NCI-H446 (cell line): ENCODE results near the gene UMAD1.
A peak's percentile ranks its signal among the peaks of the same experiment; 100 is the strongest.
"Not testable (repeated sequence)": the region's sequence is repeated elsewhere in the genome, so short reads cannot be mapped to it uniquely, and the experiment has no call there.

Source experiments
- DNase-seq, 2 experiments: peaks; one replicate each; lab custom pipeline; 2025; lab: John Stamatoyannopoulos, UW

Gene UMAD1

DNA sequence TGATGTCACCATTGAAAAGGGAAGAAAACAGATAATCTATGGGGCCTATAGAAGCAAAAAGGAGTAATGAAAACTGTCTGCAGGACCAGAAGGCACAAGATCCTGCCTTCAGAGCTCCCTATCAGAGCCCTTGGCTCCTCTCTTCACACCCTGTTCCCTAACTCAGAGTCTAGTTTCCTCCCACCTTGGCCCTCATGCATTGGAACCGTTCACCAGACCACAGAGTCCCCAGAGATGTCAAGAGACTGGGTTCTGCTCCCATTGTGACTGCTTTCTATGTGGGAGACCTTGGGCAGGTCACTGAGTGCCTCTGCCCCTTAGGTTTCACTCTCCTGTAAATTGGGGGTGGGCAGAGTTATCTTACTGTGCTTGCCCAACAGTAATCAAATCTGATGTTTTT lies 158.0 kb downstream of the UMAD1 start:
- DNase-seq = no peak

DNA sequence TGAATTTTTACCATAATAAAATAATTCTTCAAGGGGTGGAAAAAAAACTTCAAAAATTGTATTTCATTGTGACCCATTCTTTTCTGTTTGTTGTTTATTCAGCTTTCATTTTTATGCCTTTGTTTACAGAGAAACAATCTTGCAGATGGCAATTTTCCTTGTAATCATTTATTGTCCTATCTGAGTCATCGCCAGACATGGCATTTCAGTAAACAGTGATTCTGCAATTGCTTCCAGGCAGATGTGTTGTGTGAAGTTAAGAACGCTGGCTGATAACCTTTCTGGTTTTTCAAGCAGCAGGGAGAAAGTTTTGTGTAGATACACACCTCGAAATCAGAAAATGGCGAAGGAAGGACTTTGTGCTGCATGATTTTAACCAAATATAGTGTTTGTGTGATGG lies 158.6 kb downstream of the UMAD1 start:
- no peak for DNase-seq

DNA sequence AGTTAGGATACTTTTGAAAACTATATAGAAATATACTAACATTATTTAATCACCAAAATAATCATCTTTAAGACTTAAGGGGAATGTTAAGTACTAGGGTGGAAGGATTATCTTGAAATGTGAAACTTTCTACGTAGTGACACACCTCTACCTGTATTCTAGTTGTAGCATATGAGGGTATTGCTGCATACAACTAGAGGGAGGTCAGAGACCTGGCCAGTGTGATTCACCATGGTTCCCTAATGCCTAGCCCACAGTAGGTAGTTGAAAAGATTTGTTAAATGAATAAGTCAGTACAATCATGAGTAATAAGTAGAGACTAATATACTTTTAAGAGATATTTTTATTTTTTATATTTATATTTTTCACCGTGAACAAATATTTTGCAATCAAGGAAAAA lies 162.0 kb downstream of the UMAD1 start:
- DNase-seq = no peak

DNA sequence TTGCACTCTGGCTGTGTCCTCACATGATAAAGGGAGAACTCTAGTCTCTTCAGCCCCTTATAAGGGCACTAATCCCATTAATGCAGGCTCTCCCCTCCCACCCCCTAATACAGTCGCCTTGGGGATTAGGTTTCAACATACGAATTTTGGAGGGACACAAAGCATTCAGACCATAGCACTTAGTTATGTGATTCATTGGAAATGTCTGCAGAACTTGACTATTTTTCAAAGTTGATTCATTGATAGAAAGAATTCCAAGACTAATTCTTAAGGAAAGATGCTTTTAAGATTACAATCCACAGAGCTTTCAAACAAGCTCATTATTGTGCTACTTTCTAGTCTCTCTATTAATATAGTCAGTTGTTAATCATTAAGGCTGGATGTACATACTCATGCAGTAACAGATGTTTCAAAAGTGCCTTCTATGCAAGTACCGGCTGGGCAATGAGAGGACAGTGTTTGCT lies 163.2 kb downstream of the UMAD1 start:
- DNase-seq = no peak

DNA sequence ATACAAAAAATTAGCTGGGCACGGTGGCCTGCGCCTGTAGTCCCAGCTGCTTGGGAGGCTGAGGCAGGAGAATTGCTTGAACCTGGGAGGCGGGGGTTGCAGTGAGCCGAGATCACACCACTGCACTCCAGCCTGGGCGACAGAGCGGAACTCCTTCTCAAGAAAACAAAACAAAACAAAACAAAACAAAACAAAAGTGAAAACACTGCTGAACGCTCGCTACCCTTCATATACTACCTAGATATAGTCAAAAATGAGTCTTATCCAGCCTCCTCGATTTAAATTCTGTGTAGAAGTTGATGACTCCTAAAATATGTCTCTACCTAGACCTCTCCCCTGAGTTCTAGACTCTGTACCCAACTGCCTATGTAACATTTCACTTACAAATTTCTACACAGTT lies 164.3 kb downstream of the UMAD1 start:
- DNase-seq = not testable (repeated sequence)

DNA sequence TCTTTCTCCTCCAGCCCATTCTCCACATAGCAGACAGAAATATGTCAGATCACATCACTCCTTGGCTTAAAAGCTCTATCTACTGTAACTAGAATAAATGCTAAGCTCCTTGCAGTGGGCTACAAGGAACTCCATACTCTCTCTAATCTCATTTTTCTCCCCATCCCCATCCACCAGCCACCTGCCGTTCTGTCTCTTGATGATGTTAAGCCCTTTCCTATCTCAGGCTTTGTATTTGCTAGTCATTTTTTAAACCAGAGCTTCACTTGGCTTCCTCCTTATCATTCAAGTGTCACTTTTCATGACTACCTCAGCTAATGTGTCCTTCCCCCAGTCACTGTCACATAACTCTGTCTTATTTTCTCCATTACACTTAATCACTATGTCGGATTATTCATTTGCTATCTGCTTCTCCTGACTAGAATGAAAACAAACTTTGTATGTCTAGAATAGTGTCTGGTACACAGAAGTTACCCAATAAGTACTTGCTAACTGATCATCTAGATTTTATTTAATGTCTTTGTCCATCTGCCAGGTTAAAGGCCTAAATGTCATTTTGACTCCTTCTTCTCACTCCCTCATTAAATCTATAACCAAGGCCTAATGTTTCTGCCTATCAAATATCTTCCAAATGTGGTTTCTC lies 165.1 kb downstream of the UMAD1 start:
- DNase-seq = no peak

DNA sequence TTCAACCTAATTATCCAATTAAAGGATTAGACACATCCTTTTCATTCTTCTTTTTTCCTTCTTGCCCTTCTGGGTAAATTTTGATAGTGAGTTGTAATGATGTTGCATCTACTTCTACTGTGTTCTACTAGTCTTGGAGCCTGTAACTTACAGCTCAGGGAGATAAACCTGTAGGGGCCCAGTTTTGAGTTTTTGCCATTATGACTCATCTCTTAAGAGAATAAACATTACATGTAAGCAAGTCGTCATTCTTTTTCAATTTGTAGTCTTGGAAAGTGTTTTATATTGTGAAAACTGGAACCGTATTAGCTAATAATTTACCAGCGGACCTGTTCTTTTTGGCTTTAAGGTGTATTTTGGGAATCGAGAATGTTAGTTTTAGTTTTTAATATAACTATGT lies 167.6 kb downstream of the UMAD1 start:
- DNase-seq = peak in 1 of 2 experiments; percentile 50

DNA sequence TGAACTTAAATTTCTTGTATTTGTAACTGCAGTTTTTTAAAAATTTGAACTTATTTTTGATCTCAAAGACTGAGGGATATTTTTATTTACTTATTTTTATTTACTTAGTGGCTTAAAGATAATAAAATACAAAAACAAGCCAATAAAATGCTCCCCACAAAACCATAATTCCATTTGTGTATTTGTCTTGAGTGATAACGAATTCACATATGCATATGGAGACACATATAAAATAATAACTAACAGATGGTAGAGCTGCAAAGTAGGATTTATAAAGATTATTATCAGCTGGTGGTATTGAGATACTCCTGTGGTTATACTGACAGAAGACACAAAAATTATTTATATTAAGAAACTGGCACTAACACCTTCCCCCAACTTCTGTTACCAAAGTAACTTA lies 168.1 kb downstream of the UMAD1 start:
- no peak for DNase-seq

DNA sequence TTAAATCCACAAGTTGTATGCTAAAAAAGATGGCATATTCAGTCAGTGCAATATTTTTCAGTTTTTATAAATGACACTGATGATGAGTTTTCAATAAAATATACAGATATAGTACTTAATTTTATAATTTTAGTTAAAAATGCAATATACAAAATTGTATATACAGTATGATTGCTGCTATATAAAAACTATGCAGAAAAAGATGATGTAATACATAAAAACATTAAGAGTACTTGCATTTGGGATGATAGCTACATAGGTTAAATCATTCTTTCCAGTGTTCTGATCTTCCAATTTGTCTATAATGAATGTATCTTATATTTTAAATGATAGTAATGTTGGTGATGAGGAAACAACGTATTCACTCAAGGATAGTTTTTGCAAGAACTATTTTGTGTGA lies 169.8 kb downstream of the UMAD1 start:
- no peak for DNase-seq

DNA sequence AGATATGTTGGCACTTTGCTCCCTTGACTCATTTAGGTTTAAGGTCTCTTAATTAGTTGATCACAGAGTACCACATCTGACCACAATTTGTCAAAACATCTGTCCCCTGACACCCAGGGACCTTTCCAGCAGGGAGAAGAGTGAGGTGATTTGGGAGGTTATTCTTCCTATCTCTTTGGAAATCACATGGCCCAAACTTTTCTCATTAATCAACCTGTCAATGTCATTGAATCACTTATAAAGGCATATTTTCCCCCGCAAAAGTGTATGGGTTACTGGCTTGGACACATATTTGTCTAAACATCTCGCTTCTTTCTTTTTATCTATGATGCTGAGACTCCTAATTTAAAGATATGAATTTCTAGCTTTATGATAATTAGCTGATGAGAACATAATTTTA lies 170.3 kb downstream of the UMAD1 start:
- no peak for DNase-seq

DNA sequence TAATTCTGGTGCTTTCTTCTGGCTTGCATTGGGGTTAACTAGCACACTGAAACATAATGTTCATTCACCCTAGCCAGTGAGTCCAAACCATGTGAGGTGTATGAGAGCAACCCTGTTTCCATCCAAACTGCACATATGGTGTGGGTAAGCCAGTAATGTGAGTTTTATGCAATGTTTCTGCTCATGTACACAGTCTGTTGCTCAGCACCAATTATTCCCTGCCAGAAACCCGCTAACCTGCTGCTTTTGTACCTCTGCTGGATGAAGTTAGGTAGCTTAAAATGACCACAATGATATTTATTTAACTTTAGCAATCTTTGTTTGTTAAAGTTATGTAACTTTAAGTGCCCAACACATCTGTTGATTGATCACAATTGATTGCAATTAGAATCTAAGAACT lies 171.6 kb downstream of the UMAD1 start:
- peak; percentile 55 to 83 for DNase-seq

DNA sequence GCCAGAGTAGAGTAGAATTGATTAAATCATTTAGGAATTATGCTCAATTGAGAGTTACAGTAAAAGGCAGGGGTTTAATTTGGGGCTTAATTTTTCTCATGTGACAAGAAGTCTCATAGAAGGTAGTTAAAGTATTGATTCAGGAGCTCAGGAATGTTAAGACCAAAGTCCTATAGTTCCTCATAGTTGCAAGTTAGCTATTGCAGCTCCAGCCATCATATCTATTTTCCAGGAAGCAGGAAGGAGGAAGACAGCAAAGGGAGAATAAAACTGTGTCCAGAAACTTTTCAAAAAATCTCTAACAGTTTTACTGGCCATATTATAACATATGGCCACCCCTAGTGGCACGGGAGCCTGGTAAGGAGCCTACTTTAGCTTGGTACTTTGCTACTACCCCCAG lies 174.8 kb downstream of the UMAD1 start:
- DNase-seq = no peak

DNA sequence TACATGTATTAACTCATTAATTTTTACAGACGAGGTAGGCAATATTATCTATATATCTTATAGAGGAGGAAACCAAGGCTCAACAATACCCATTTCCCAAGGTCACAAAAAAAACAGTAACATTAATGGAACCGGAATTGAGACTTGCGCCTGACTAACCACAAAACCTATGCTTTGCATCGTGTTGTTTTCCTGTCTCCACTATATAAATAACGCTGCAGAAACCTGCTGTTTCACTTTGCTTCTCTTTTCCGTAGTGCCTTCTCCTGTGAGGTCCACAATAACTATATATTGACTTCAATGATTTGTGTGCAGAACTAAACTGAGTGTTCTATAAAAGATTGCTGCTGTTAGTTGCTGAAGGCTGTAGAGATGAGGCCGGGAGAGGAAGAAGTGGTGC lies 175.5 kb downstream of the UMAD1 start:
- DNase-seq = no peak

DNA sequence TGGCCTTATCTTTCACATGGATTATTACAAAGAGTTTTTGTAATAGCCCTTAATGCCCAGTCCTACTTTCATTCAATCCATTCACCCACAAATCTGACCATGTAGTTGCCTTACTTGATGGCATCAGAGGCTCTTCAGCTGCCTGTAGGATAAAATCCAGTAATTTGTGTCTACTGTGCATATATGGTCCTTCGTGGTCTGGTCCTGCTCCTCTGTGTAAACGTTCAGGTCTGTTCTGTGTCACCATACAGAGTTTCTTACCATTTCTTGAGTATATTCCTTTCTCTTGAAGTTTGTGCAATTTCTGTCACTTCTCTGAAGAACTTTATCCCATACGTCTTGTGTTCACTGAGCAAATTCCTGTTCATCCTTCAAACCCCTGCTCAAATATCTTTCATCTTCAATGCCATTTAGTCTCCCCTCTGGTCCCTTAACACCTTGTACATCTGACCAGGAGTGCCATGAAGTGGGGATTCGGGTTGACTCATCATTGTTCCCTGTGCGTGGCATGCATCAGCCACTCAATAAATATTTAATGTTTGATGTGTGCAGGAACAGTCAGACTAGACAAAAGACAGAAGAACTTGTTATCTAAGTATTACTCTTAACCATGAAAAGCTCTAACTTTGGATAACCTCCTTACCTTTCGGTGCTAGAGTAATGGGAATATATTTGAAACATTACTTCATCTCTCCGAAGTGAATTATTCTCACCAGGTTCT lies 176.4 kb downstream of the UMAD1 start:
- DNase-seq = no peak

DNA sequence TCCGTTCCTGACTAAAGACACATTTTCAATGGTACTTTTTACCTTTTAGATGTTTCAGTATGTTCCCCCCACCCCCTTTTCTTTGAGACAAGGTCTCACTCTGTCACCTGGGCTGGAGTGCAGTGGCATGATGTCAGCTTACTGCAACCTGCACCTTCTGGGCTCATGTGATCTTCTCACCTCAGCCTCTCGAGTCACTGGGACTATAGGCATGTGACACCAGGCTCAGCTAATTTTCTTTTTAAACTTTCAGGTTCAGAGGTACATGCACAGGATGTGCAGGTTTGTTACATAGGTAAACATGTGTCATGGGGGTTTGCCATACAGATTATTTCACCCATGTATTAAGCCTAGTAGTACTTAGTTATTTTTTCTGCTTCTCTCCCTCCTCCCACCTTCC lies 177.2 kb downstream of the UMAD1 start:
- no peak for DNase-seq

DNA sequence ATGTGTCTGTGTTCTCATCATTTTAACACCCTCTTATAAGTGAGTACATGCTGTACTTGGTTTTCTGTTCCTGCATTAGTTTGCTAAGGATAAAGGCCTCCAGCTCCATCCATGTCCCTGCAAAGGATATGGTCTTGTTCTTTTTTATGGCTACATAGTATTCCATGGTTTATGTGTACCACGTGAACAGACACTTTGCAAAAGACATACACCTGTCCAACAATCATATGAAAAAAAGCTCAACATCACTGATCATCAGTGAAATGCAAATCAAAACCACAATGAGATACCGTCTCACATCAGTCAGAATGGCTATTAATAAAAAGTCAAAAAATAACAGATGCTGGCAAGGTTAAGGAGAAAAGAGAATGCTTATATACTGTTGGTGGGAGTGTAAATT lies 177.6 kb downstream of the UMAD1 start:
- DNase-seq = not testable (repeated sequence)

DNA sequence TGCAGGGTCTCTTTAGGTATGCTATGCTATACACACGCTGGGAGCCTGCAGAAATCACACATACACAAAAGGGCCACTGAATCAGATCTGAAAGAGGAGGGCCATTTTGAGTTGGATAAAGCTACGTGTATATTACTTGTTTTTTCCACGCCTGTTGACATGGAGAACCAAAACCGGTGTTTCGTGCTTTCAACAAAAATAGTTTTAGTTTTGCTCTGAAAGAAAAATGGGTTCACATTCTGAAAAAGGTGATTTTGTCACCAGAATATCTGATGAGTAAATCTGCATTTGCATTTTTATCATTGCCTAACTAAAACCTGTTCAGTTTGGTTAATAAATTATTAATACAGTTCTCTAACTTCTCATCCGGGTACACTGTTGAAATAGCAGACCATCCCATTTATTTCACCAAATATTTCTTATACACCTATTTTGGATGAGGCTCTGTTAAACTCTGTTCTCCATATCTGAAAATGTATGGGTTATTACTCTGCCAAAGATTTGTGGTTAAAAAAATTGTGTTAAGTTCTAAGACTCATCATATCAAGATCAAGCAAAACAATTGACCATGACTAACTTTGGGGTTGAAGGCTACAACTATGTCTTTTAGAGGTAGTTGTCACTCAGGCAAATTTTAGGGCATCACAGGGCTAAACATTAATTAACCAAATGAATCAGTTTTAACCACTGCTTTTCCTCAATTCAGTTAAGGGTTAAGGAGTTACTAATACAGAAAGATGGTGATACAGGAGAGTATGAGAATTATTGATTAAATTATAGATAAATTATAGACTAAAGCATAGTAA lies 179.1 kb downstream of the UMAD1 start:
- no peak for DNase-seq

DNA sequence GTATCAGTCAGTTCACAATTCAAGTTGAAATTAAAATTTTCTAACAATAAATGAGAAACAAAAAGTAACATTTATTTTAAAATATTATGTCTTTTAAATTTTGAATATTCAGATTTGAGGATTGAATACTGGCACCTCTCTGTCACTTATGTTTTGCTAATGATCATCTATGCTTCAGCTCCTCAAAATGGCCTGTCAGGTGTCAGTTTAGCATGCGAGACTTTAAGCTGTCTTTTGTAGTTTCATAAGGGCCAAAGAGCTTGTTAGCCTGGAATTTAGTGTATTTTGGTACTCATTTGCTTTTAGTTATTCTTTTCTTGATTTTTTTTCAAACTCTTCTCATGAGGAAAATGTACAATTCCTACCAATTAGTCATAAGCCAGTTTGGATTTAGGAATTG lies 179.9 kb downstream of the UMAD1 start:
- no peak for DNase-seq

DNA sequence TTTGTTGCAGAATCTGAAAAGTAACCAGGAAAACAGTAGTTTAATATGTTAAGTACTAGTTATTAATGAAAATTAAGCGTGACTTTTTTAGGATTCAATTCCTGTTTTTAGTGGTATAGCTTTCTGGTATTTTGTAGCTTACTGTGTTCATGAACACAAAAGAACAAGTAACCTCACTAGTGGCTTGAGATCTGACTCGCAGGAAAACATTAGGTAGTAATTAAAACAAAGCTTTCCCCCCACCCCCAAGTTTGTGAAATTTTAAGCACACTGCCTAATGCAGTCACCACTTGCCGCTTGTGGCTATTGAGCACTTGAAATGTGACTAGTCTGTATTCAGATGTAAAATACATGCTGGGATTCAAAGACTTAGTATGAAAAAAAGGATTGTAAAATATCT lies 180.4 kb downstream of the UMAD1 start:
- DNase-seq = no peak

DNA sequence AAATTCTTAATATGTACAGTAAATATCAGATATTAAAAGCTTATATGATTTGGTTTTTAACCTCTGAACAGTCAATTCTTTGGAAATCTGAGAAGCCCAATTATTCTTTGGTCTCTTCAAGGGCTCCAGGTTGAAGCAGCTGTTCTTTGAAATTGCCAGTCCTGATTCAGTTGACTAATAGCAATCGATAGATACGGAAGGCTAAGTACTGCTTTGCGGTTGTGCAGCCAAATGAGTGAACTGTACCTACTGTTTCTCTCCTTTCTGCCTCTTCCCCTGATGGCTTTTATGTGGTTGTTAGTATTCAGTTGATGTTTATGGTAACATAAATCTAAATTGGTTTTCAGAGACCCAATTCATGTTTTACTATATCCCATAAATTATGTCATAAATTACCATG lies 181.0 kb downstream of the UMAD1 start:
- no peak for DNase-seq

DNA sequence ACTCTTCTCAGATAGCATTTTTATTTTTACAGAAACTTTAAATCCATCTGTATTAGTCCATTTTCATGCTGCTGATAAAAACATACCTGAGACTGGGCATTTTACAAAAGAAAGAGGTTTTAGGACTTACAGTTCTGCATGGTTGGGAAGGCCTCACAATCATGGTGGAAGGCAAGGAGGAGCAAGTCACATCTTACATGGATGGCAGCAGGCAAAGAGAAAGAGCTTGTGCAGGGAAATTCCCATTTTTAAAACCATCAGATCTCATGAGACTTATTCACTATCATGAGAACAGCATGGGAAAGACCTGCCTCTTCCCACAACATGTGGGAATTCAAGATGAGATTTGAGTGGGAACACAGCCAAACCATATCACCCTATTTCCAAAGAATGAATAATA lies 184.7 kb downstream of the UMAD1 start:
- DNase-seq = not testable (repeated sequence)

DNA sequence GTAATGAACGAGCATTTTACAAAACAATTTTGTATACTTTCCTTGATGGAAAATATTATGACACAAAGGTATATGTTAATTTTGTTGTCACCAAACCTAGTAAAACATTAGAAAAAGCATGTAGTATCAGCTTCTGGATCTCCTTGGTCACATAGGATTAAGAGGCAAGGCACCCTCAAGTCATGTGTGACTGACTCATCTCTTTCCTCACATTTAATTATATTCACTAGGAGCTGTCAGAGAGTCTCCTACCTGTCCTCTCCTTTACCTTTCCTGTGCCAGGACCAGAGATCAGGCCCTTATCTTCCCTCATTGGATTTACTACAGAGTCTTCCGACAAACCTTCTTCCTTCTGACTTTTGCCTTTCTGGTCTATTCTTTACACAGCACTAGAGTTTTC lies 189.1 kb downstream of the UMAD1 start:
- DNase-seq = no peak
